GM21423 (cell line): ENCODE results near the gene DRC1.

ENCODE experiments used
- ATAC-seq: cut with Tn5 transposase; IDR thresholded peaks from one replicate; pipeline ENCODE4 v1.9.1; 2021; ENCODE audit warnings: mild to moderate bottlenecking, moderate library complexity; ENCODE audit not compliant: unreplicated experiment

DRC1 gene

GRCh38 chr2:26442301-26442700, 40.6 kb downstream of the DRC1 start:
- no peak for ATAC-seq

DNA sequence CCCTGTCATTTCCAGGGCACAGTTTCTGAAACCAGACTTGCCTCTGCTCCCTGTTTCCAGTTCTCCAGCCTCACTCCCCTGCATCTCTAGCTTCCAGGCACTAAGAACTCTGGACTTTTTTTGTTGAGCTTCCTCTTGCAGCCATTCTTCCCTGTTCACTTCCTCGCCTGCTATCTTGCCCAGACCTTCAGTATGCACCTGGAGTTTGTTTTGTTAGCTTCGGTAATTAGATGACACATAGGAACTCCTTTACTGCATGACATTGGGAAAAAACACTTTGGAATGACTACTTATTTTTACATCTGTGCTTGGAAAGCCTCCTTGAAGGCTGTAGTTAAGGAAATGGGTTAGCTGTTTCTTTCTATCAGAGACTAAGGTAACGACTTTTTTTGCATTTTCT, 41.0 kb downstream of the DRC1 start:
- no peak for ATAC-seq

- ATAC-seq, result no peak
These were observed 42.5 kb downstream of the DRC1 start for GRCh38 chr2:26444236-26444635.

GRCh38 chr2:26448651-26449050, 46.9 kb downstream of the DRC1 start:
- no peak for ATAC-seq

DNA sequence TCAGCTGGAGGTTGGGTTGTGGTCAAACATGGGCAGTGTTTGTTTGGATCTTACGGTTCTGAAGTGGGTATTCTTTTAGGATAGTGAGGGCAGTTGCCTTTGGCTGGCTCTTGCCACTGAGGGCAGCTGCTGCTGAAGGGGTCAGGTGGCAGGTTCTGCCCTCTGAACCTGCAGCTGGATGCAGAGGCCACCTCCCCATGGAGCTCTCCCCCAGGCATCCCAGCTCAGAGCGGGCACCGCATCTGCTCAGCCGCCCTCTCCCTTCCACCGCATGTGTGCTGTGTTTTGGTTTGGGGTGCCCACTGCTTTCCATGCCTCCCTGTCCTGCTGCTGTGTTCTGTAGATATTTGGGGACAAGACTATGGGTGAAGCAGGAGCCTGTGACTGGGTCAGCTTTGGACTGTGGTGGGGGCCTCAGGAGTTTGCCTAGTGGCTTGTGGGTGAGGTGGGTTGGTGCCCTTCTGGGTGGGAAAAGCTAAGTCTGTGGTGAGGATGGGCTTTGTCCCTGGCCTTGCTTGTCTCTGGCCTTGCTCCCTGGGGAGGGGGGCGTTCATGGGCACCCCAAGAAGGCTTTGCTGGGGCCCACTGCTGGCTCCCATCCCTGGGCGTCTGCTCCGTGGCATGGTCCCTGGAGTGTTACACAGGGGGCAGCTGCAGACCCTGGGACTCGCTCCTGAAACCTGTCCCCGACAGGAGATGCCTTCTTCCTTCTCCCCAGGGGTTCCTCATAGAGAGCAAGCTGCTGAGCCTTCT, 47.7 kb downstream of the DRC1 start:
- no peak for ATAC-seq

DNA sequence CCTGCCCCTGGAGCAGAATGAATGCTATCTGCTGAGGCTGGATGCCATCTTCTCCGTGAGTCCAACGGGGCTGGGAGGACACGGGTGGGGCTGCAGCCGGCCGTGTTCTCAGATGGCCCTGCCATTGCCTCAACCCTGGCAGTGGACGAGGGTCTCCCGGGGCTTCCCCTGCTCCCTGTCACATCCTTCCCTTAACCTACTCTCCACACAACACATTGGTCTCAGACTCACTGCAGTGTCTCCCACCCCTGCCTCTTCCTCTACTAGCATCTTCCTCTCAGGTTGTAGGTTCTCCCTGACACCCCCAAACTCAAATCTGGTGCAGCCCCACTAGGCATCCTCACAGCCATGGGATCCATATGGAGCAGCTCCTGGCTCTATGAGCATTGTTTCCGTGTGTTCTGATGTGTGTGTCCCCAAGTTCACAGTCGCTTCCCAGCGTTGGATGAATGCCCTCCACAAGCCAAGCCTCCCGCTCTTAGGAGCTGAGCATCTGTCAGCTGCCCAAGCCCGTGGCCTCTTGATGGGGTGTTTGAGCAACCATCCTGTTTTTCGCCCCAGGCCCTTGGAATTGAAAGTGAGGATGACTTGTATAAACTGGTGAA, 48.4 kb downstream of the DRC1 start:
- no peak for ATAC-seq

GRCh38 chr2:26451700-26452099, 50.0 kb downstream of the DRC1 start:
- no peak for ATAC-seq

- ATAC-seq, result no peak
These were observed 52.0 kb downstream of the DRC1 start for GRCh38 chr2:26453421-26454329.

GRCh38 chr2:26454561-26455001, 52.9 kb downstream of the DRC1 start:
- ATAC-seq, result no peak

DNA sequence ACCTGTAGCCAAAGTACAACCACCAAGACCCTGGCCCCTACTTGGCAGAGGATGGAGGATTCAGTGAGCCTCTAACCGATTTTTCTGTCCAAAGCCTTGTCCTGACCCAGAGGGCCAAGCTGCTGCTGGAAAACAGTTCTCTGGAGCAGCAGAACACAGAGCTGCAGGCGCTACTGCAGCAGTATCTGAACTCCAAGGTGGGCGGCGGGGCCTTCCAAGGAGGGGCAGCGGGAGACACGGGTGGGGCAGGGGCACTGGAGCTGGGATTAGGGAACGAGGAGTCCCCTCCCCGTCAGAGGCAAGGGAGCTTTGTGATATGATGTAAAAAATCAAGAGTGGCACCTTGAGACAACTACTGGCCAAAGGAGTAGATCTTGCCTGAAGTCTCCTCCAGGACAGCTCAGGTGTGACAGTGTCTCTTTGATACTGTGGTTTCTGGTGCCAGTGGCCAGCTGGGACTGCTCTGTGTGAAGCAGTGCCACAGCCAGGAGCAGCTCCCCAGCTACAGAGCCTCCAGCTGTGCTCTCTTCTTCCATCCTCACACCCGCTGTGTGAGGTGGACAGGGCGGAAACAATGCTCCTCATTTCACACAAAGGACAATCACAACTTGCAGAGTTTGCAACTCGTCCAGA, 53.4 kb downstream of the DRC1 start:
- ATAC-seq, result no peak

- ATAC-seq, result no peak
These were observed 54.1 kb downstream of the DRC1 start for GRCh38 chr2:26455670-26456439.

- ATAC-seq, result no peak
These were observed 54.9 kb downstream of the DRC1 start for GRCh38 chr2:26456440-26457250.

DNA sequence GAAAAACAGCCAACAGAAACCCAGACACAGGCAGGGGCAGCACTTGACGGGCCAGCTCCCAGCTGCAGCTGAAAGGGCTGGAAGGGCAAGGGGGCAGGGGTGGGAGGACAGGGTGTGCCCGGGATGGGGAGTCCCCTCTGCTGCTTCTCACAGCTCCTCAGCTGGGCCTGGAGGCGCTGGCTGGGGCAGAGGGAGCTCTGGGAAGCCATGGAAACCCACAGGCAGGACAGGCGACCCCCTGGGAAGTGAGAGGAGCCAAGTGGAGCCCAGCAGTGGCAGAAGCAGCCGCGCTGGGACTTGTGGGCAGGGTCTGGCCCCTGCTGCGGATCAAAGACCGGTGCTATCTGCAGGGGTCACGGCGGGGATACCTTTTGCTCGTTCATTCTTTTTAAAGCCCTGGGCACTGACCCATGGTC, 55.5 kb downstream of the DRC1 start:
- ATAC-seq, result no peak

DNA sequence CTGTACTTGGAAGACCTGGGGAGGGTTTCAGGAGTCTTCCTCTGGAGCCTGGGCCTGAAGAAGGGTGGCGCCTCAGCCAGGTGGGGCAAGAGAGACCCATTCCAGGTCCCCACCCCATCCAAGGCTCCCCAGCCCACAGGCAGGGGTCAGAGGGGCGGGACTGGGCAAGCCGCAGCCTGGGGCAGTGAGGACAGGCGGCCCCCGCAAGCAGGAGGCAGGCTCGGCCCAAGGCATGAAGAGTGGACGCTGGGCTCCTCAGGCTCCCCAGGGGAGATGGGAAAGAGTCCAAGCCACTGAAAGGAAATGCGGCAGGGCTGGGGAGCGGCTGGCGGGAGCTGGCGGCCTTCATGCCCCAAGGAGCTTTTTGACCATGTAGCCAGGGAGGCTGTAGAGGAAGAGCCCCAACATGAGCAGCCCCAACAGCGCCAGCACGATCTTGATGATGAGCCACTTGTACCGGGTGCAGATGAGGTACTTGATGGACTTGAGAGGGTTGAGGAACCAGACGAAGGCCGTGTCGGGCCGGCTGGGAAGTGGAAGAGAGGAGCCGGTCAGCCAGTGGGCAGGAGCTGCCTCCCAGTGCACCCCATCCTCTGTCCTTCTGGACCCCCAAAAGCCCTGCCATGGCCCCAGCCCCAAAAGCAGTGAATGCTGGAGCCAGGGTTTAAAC, 56.1 kb downstream of the DRC1 start:
- no peak for ATAC-seq

- ATAC-seq, result no peak
These were observed 56.8 kb downstream of the DRC1 start for GRCh38 chr2:26458365-26459042.

DNA sequence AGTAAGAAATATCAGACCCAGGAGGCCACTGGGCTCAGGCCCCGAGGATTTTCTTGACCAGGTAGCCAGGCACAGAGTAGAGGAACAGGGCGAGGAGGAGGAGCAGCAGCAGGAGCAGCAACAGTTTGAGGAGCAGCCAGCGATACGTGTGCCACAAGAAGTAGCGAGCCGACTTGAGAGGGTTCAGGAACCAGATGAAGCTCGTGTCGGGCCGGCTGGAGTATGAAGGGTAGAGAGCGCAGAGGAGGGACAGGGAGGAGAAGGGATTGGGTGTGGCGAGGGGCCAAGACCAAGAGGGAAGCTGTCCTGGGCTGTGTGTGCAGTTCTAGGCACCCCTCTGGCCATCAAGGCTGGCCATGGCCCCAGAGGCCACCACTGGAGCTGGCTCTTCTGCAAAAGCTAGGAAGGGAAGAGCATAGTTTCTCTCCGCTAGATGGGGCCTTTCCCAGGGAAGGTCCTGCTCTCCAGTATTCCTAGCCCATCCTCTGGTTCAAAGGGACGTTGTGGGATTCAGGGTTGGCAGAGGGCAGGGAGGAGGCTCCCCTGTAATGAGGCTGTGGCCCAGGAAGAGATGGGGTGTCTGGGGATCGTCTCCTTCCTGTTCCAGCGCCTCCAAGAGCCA, 58.4 kb downstream of the DRC1 start:
- ATAC-seq, result no peak

GRCh38 chr2:26460613-26461031, 58.9 kb downstream of the DRC1 start:
- ATAC-seq, result no peak

- no peak for ATAC-seq
These were observed 59.9 kb downstream of the DRC1 start for GRCh38 chr2:26461601-26462023.
